PC-3 (cell line): ENCODE data around the gene EPB41L4A. TPM values are rescaled to one million over a fixed set of nuclear protein-coding genes. Genes with fewer than 3 reads are reported as not detected.

ENCODE experiments used
- ATAC-seq: fragments of 200-7000 bp; cut with Tn5 transposase; 2 replicates; pipeline ENCODE4 v1.9.1; 2020; ENCODE audit warnings: mild to moderate bottlenecking, moderate library complexity
- BruUV-seq: library from RNA; stranded (reverse); fragments of 400-500 nt; replicated peaks from 2 replicates; lab custom pipeline; 2021; lab: Mats Ljungman, UMichigan
- CTCF ChIA-PET: fragments of 300-600 bp; sonication (Branson Sonifier 250); formaldehyde crosslinking; loops from one replicate; lab custom pipeline; 2022; ENCODE audit warnings: antibody characterized with exemption; lab: Charles Lee
- POLR2A ChIA-PET: fragments of 300-600 bp; sonication (Branson Sonifier 250); formaldehyde crosslinking; loops from one replicate; lab custom pipeline; 2022; ENCODE audit warnings: antibody characterized with exemption; ENCODE audit not compliant: unreplicated experiment; lab: Charles Lee
- DNase-seq: peaks from one replicate; pipeline ENCODE4 v3.0.0-alpha.2; 2015
- H2AFZ ChIP-seq: fragments of 300-600 bp; sonication (generic); 2 replicates; pipeline ENCODE4 v1.6.0; 2016; ENCODE audit warnings: antibody characterized with exemption, low read length
- H3F3A ChIP-seq: fragments of 300-600 bp; sonication (generic); one replicate; pipeline ENCODE4 v1.6.0; 2017; ENCODE audit warnings: antibody characterized with exemption, low read length, control low read depth, mild to moderate bottlenecking; ENCODE audit not compliant: unreplicated experiment
- H3K27ac ChIP-seq: fragments of 300-600 bp; sonication (generic); 2 replicates; pipeline ENCODE4 v1.5.1; 2016; ENCODE audit warnings: mild to moderate bottlenecking, low read length
- H3K27me3 ChIP-seq: fragments of 300-600 bp; sonication (generic); 2 replicates; pipeline ENCODE4 v1.6.1; 2016; ENCODE audit warnings: low read length, mixed read lengths
- H3K36me3 ChIP-seq: fragments of 300-600 bp; sonication (generic); 2 replicates; pipeline ENCODE4 v1.6.1; 2016; ENCODE audit warnings: low read depth, mixed run types, low read length, mixed read lengths
- H3K4me1 ChIP-seq: fragments of 300-600 bp; sonication (generic); 2 replicates; pipeline ENCODE4 v1.5.1; 2016; ENCODE audit warnings: low read length; ENCODE audit not compliant: insufficient read depth
- H3K4me2 ChIP-seq: fragments of 300-600 bp; sonication (generic); 2 replicates; pipeline ENCODE4 v1.6.0; 2016; ENCODE audit warnings: low read length
- H3K4me3 ChIP-seq: fragments of 300-600 bp; sonication (generic); 2 replicates; pipeline ENCODE4 v1.5.1; 2016; ENCODE audit warnings: mild to moderate bottlenecking, low read length, mixed read lengths
- H3K79me2 ChIP-seq: fragments of 300-600 bp; sonication (generic); 2 replicates; pipeline ENCODE4 v1.6.1; 2017; ENCODE audit warnings: low read length, mixed read lengths
- H3K9ac ChIP-seq: fragments of 300-600 bp; sonication (generic); 2 replicates; pipeline ENCODE4 v1.6.0; 2016; ENCODE audit warnings: mild to moderate bottlenecking, low read length
- H3K9me2 ChIP-seq: fragments of 300-600 bp; sonication (generic); replicated peaks from 2 replicates; pipeline ENCODE4 v1.6.1; 2016; ENCODE audit warnings: mixed run types, low read length, mixed read lengths
- H3K9me3 ChIP-seq: fragments of 300-600 bp; sonication (generic); 2 replicates; pipeline ENCODE4 v1.6.1; 2016; ENCODE audit warnings: low read length, mixed read lengths
- H4K20me1 ChIP-seq: fragments of 300-600 bp; sonication (generic); 2 replicates; pipeline ENCODE4 v1.6.1; 2016; ENCODE audit warnings: low read length, mixed read lengths
- EZH2 ChIP-seq: fragments of 300-600 bp; sonication (generic); IDR thresholded peaks from one replicate; pipeline ENCODE4 v1.6.1; 2017; ENCODE audit warnings: antibody characterized with exemption, mild to moderate bottlenecking, low read length; ENCODE audit not compliant: unreplicated experiment
- EZH2phosphoT487 ChIP-seq: fragments of 300-600 bp; sonication (generic); IDR thresholded peaks from 2 replicates; pipeline ENCODE4 v1.6.1; 2018; ENCODE audit warnings: mild to moderate bottlenecking, antibody characterized with exemption, low read length, borderline replicate concordance
- intact Hi-C: fragments of 100-400 bp; cut with micrococcal nuclease; formaldehyde crosslinking; loops from 2 replicates; pipeline ENCODE4 v1.9.0; 2023
- total RNA-seq: library from RNA; depleted of rRNA; stranded (reverse); fragments of >200 nt; gene quantifications from 2 replicates; pipeline ENCODE4 v1.2.3, GENCODE V29; 2014
- TF ChIP-seq, protein P1 (sequence below): fragments of 300-600 bp; sonication (generic); conservative IDR thresholded peaks from 2 replicates; pipeline ENCODE4 v1.5.1; 2017; ENCODE audit warnings: antibody characterized with exemption, low read depth, mild to moderate bottlenecking, low read length

Gene EPB41L4A
- total RNA-seq, 1 experiment from 2014 or later = not detected

DNA sequence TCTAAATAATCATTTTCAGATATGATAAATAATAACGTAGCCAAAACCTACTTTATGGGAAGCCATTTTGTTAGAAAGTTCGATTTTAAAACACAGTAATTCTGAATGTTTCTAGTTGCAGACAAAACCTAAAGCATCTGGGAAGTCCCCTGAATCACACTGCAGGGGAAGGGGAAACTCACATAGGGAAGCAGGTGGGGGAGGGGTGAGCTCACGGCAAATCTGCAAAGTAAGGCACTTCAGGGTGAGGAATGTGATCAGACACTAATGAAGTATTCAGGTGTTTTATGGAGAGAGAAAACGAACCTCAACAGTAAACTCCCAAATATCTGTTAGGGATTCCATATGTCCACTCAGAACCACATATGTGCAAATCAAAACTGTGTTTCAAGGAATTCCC lies 70.7 kb downstream of the EPB41L4A start:
- no peak overlapping the region for H3K27ac ChIP-seq
- ATAC-seq (no peak), DNase-seq (no peak)
- no peaks in the 10 kb centered on the region for H3K79me2 ChIP-seq
- BruUV-seq = no TSS peak
- H3K9me2 ChIP-seq = no peaks in the 10 kb centered on the region
- H3K9me3 ChIP-seq = no peaks in the 10 kb centered on the region
- intact Hi-C loops = no loop called here
- H2AFZ ChIP-seq = no peak overlapping the region
- H3K9ac ChIP-seq = no peak overlapping the region
- TF ChIP-seq EZH2 (no peak), EZH2phosphoT487 (no peak)
- TF ChIP-seq, protein P1, sequence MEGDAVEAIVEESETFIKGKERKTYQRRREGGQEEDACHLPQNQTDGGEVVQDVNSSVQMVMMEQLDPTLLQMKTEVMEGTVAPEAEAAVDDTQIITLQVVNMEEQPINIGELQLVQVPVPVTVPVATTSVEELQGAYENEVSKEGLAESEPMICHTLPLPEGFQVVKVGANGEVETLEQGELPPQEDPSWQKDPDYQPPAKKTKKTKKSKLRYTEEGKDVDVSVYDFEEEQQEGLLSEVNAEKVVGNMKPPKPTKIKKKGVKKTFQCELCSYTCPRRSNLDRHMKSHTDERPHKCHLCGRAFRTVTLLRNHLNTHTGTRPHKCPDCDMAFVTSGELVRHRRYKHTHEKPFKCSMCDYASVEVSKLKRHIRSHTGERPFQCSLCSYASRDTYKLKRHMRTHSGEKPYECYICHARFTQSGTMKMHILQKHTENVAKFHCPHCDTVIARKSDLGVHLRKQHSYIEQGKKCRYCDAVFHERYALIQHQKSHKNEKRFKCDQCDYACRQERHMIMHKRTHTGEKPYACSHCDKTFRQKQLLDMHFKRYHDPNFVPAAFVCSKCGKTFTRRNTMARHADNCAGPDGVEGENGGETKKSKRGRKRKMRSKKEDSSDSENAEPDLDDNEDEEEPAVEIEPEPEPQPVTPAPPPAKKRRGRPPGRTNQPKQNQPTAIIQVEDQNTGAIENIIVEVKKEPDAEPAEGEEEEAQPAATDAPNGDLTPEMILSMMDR = no peak
- no peak overlapping the region for H3K4me2 ChIP-seq
- no peak overlapping the region for H3K4me3 ChIP-seq
- H3K36me3 ChIP-seq = no peaks in the 10 kb centered on the region
- POLR2A ChIA-PET = no interaction called here
- no peaks in the 10 kb centered on the region for H3K4me1 ChIP-seq
- H4K20me1 ChIP-seq = no peaks in the 10 kb centered on the region
- no peaks in the 10 kb centered on the region for H3F3A ChIP-seq
- H3K27me3 ChIP-seq = peaks cover 64% of the 10 kb centered on the region
- CTCF ChIA-PET = no interaction called here

DNA sequence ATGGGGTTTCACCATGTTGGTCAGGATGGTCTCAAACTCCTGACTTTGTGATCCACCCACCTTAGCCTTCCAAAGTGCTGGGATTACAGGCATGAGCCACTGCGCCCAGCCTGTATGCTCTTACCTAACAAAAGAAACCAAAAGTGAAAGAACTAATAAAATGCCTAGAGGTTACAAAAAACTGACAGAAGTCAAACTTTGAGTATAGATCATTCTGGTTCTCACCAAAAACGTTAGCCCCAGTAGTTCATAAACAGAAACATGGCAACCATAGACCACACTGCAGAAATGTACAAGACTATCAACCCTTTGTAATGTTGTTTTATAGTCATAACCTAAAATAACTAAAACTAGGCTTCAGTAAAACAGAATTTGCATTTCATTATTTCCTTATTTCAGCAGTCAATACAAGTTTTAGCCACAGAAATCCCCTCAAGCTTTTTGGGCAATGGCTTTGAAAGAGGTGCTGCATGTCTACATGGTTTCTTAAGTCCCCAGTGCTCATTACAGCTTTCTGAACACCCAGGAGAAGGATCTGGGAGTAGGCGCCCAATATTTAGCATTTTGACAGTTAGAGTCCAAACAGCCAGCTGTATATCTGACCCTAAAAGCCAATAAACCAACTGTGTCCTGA lies 72.5 kb downstream of the EPB41L4A start:
- Histone ChIP-seq H3K9me3 (no peaks in the 10 kb centered on the region), H3K4me1 (no peaks in the 10 kb centered on the region), H3K9ac (no peak overlapping the region), H3K4me3 (no peak overlapping the region), H3K27me3 (peaks cover 67% of the 10 kb centered on the region), H4K20me1 (no peaks in the 10 kb centered on the region), H3K9me2 (no peaks in the 10 kb centered on the region), H3K79me2 (no peaks in the 10 kb centered on the region), H3K4me2 (no peak overlapping the region), H3F3A (no peaks in the 10 kb centered on the region), H2AFZ (no peak overlapping the region), H3K27ac (no peak overlapping the region), H3K36me3 (no peaks in the 10 kb centered on the region)
- BruUV-seq = no TSS peak
- ChIA-PET POLR2A (no interaction called here), CTCF (no interaction called here)
- DNase-seq (no peak), ATAC-seq (no peak)
- no peak for TF ChIP-seq EZH2
- TF ChIP-seq, protein P1 = no peak
- no peak for TF ChIP-seq EZH2phosphoT487
- intact Hi-C loops = no loop called here

DNA sequence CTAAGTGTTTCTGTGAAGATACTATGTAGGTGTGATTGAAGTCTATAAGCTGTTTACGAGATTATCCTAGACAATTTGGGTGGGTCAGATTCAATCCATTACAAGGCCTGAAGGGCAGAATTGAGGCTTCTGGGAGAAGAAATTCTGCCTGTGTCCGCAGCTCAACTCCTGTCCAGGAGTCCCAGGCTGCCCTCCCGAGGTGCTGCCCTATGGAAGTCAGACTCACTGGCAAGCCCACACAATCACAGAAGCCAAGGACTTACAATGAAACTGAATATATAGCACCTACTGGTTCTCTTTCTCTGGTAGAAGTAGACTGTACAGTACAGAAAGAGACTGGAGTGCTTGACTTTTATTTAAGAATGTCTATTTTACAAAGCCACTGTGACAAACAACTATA lies 74.5 kb downstream of the EPB41L4A start:
- Histone ChIP-seq H3K4me3 (no peak overlapping the region), H4K20me1 (no peaks in the 10 kb centered on the region), H3K9me2 (no peaks in the 10 kb centered on the region), H3K4me2 (no peak overlapping the region), H3F3A (no peaks in the 10 kb centered on the region), H3K36me3 (no peaks in the 10 kb centered on the region), H3K79me2 (no peaks in the 10 kb centered on the region), H3K9me3 (no peaks in the 10 kb centered on the region), H3K9ac (no peak overlapping the region), H2AFZ (no peak overlapping the region), H3K4me1 (no peaks in the 10 kb centered on the region), H3K27ac (no peak overlapping the region), H3K27me3 (peaks cover 67% of the 10 kb centered on the region)
- intact Hi-C loops = no loop called here
- no TSS peak for BruUV-seq
- ChIA-PET POLR2A (no interaction called here), CTCF (no interaction called here)
- no peak for ATAC-seq
- DNase-seq = no peak
- no peak for TF ChIP-seq EZH2phosphoT487
- TF ChIP-seq, protein P1 = no peak
- no peak for TF ChIP-seq EZH2
